Choroid plexus epithelial cell (primary cell): ENCODE data around the gene TMEM271.
"Not testable (repeated sequence)": the region's sequence is repeated elsewhere in the genome, so short reads cannot be mapped to it uniquely, and the experiment has no call there.

Experiments
- DNase-seq: peaks from one replicate; pipeline ENCODE4 v3.0.0-alpha.2; 2010; ENCODE audit warnings: low read depth
- H3K4me3 ChIP-seq: 2 replicates; pipeline ENCODE4 v1.5.1; 2011; ENCODE audit warnings: low read depth, mild to moderate bottlenecking, control low read depth, low read length, moderate library complexity
- CTCF ChIP-seq: conservative IDR thresholded peaks from 2 replicates; pipeline ENCODE4 v1.5.1; 2011; ENCODE audit warnings: low read depth, mild to moderate bottlenecking, control low read depth, inconsistent platforms, low read length, moderate library complexity

The TMEM271 gene

GRCh38 chr4:600166-600565 is 24.1 kb upstream of the TMEM271 start:
- no peak for TF ChIP-seq CTCF
- H3K4me3 ChIP-seq, result no peak overlapping the region

DNA sequence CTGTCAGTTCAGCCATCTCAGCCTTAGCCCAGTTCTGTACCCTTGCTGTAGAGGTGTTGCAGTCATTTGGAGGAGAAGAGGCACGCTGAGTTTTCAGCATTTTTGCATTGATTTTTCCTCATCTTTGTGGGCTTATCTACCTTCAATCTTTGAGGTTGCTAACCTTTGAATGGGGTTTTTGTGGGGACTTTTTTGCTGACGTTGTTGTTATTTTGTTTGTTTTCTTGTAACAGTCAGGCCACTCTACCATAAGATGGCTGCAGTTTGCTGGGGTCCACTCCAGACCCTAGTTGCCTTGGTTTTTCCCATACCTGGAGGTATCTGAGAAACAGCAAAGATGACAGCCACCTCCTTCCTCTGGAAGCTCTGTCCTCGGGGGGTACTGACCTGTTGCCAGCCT is 22.8 kb upstream of the TMEM271 start:
- TF ChIP-seq CTCF, result no peak
- no peak overlapping the region for H3K4me3 ChIP-seq
- DNase-seq, result no peak

More at GRCh38 chr4:600166-600565, 24.1 kb upstream of the TMEM271 start:
- no peak for DNase-seq

GRCh38 chr4:592825-593520 is 16.9 kb upstream of the TMEM271 start:
- no peak for DNase-seq
- no peak for TF ChIP-seq CTCF
- no peak overlapping the region for H3K4me3 ChIP-seq

GRCh38 chr4:592178-592577 is 16.1 kb upstream of the TMEM271 start:
- DNase-seq, H3K4me3 ChIP-seq: not testable (repeated sequence)

GRCh38 chr4:590313-590841 is 14.3 kb upstream of the TMEM271 start:
- no peak for TF ChIP-seq CTCF
- DNase-seq, result no peak

GRCh38 chr4:589219-589963 is 13.3 kb upstream of the TMEM271 start:
- no peak for DNase-seq
- no peak overlapping the region for H3K4me3 ChIP-seq
- no peak for TF ChIP-seq CTCF

More at GRCh38 chr4:590313-590841, 14.3 kb upstream of the TMEM271 start:
- no peak overlapping the region for H3K4me3 ChIP-seq

- H3K4me3 ChIP-seq, result no peak overlapping the region
- no peak for TF ChIP-seq CTCF
- DNase-seq, result no peak
Measured at GRCh38 chr4:588351-588849, 12.3 kb upstream of the TMEM271 start.
